HepG2 (cell line): ENCODE data around the gene RMDN2. TPM values are rescaled to one million over a fixed set of nuclear protein-coding genes. Genes with fewer than 3 reads are reported as not detected.
A peak's percentile ranks its signal among the peaks of the same experiment; 100 is the strongest.

Experiments
- ERF ChIP-seq: IDR thresholded peaks from 2 replicates; pipeline ENCODE4 v1.6.1; 2018; ENCODE audit warnings: missing biosample characterization, missing genetic modification reagents
- FOXA3 ChIP-seq: IDR thresholded peaks from 2 replicates; pipeline ENCODE4 v1.6.1; 2016; ENCODE audit warnings: missing genetic modification reagents, missing compliant biosample characterization
- GATAD2A ChIP-seq: IDR thresholded peaks from 2 replicates; pipeline ENCODE4 v1.6.1; 2016
- HMG20A ChIP-seq: IDR thresholded peaks from 2 replicates; pipeline ENCODE4 v1.6.1; 2016; ENCODE audit warnings: borderline replicate concordance
- HNF4A ChIP-seq: sonication (generic); formaldehyde crosslinking; IDR thresholded peaks from 2 replicates; pipeline ENCODE4 v1.4.0; 2020; ENCODE audit warnings: missing genetic modification reagents
- KDM2A ChIP-seq: sonication (generic); formaldehyde crosslinking; IDR thresholded peaks from 2 replicates; pipeline ENCODE4 v1.4.0; 2020; ENCODE audit warnings: low read depth, missing genetic modification reagents, borderline replicate concordance
- NR2C2 ChIP-seq: sonication (generic); formaldehyde crosslinking; IDR thresholded peaks from 2 replicates; pipeline ENCODE4 v1.4.0; 2020; ENCODE audit warnings: missing genetic modification reagents, mild to moderate bottlenecking, moderate library complexity, borderline replicate concordance
- PPARG ChIP-seq: conservative IDR thresholded peaks from 2 replicates; pipeline ENCODE4 v1.6.1; 2016; ENCODE audit warnings: missing biosample characterization, missing genetic modification reagents
- RAD51 ChIP-seq: fragments of 450-650 bp; IDR thresholded peaks from 2 replicates; pipeline ENCODE4 v1.6.1; 2016; ENCODE audit warnings: borderline replicate concordance
- RFX3 ChIP-seq: IDR thresholded peaks from 2 replicates; pipeline ENCODE4 v1.6.1; 2016; ENCODE audit warnings: missing biosample characterization, missing genetic modification reagents
- SOX6 ChIP-seq, 2 experiments: fragments of 450-650 bp in 1 of 2; sonication (generic) in 1 of 2; formaldehyde crosslinking in 1 of 2; IDR thresholded peaks; 2 replicates each; pipeline versions ENCODE4 v1.4.0 to v1.6.1; 2017 to 2020; ENCODE audit warnings: antibody characterized with exemption in 1 of 2, mild to moderate bottlenecking in 1 of 2, missing genetic modification reagents in 1 of 2
- TCF7 ChIP-seq: sonication (generic); IDR thresholded peaks from 2 replicates; pipeline ENCODE4 v1.6.1; 2016; ENCODE audit warnings: antibody characterized with exemption, low read depth
- TEAD3 ChIP-seq: optimal IDR thresholded peaks from 2 replicates; pipeline ENCODE3; 2016; ENCODE audit warnings: borderline replicate concordance
- ZFP91 ChIP-seq: sonication (generic); formaldehyde crosslinking; IDR thresholded peaks from 2 replicates; pipeline ENCODE4 v1.9.0; 2022; ENCODE audit warnings: missing genetic modification reagents, mild to moderate bottlenecking, borderline replicate concordance
- polyA plus RNA-seq, 8 experiments: library from polyadenylated mRNA; depleted of rRNA in 3 of 8; stranded (reverse) in 7 of 8; unstranded in 1 of 8; fragments of >200 nt; fragmentation: Illumina TruSeq in 4 of 8; extraction: Trizol in 4 of 8; gene quantifications; 2 replicates each; pipeline versions ENCODE4 v1.2.1 to v1.2.3, GENCODE V29; 2011 to 2016; ENCODE audit warnings: low read depth in 4 of 8, missing spikeins in 1 of 8, mixed read lengths in 1 of 8; ENCODE audit not compliant: insufficient read depth in 1 of 8
- total RNA-seq, 5 experiments: library from RNA; depleted of rRNA; stranded (reverse); fragments of >200 nt; fragmentation: Illumina TruSeq; extraction: Trizol; gene quantifications; 2 replicates each; pipeline ENCODE4 v1.2.3, GENCODE V29; 2016; ENCODE audit warnings: low read depth in 1 of 5
- TF ChIP-seq, protein P1 (sequence below): IDR thresholded peaks from 2 replicates; pipeline ENCODE4 v1.6.1; 2016; ENCODE audit warnings: low read depth, missing genetic modification reagents, missing compliant biosample characterization
- TF ChIP-seq, protein P2 (sequence below): sonication (generic); formaldehyde crosslinking; IDR thresholded peaks from 2 replicates; pipeline ENCODE4 v1.4.0; 2020; ENCODE audit warnings: missing genetic modification reagents, borderline replicate concordance
- TF ChIP-seq, protein P3 (sequence below): sonication (generic); formaldehyde crosslinking; IDR thresholded peaks from 2 replicates; pipeline ENCODE4 v1.8.0; 2022; ENCODE audit warnings: missing genetic modification reagents, low read depth, mild to moderate bottlenecking, borderline replicate concordance
- TF ChIP-seq, protein P4 (sequence below), 2 experiments: fragments of 450-650 bp in 1 of 2; sonication (generic) in 1 of 2; formaldehyde crosslinking; IDR thresholded peaks; 2 replicates each; pipeline versions ENCODE4 v1.5.0 to v1.8.0; 2020 to 2022; ENCODE audit warnings: mild to moderate bottlenecking in 1 of 2, missing genetic modification reagents in 1 of 2

The RMDN2 gene
- total and polyA plus RNA-seq, 2 of the 13 experiments (the other 11 are each of a cell fraction or from before 2014, with no cell fraction given), result 2.3 to 8.9 TPM

GRCh38 chr2:37928377-37928776 is 3.3 kb downstream of the RMDN2 start (continued):
- TF ChIP-seq ERF (CRISPR knock-in tag) (no peak), KDM2A (no peak), GATAD2A (CRISPR knock-in tag) (peak; percentile 84), HNF4A (CRISPR knock-in tag) (peak; percentile 31; the same call in 1 of the 2 replicates), ZFP91 (CRISPR knock-in tag) (no peak), NR2C2 (CRISPR knock-in tag) (peak; percentile 62; the same call in 1 of the 2 replicates), RAD51 (no peak), TCF7 (peak; percentile 57; the same call in 1 of the 2 replicates), RFX3 (no peak), FOXA3 (peak; percentile 88), HMG20A (CRISPR knock-in tag) (peak; percentile 74; the same call in 1 of the 2 replicates), SOX6 (IDR thresholded peaks at IDR 0.05) (no peak), SOX6 (CRISPR knock-in tag; IDR thresholded peaks at IDR 0.05) (peak; percentile 54; the same call in 1 of the 2 replicates), TEAD3 (CRISPR knock-in tag) (peak; percentile 30), PPARG (CRISPR knock-in tag) (no peak; the same call in 1 of the 2 replicates)
- TF ChIP-seq, protein P1, sequence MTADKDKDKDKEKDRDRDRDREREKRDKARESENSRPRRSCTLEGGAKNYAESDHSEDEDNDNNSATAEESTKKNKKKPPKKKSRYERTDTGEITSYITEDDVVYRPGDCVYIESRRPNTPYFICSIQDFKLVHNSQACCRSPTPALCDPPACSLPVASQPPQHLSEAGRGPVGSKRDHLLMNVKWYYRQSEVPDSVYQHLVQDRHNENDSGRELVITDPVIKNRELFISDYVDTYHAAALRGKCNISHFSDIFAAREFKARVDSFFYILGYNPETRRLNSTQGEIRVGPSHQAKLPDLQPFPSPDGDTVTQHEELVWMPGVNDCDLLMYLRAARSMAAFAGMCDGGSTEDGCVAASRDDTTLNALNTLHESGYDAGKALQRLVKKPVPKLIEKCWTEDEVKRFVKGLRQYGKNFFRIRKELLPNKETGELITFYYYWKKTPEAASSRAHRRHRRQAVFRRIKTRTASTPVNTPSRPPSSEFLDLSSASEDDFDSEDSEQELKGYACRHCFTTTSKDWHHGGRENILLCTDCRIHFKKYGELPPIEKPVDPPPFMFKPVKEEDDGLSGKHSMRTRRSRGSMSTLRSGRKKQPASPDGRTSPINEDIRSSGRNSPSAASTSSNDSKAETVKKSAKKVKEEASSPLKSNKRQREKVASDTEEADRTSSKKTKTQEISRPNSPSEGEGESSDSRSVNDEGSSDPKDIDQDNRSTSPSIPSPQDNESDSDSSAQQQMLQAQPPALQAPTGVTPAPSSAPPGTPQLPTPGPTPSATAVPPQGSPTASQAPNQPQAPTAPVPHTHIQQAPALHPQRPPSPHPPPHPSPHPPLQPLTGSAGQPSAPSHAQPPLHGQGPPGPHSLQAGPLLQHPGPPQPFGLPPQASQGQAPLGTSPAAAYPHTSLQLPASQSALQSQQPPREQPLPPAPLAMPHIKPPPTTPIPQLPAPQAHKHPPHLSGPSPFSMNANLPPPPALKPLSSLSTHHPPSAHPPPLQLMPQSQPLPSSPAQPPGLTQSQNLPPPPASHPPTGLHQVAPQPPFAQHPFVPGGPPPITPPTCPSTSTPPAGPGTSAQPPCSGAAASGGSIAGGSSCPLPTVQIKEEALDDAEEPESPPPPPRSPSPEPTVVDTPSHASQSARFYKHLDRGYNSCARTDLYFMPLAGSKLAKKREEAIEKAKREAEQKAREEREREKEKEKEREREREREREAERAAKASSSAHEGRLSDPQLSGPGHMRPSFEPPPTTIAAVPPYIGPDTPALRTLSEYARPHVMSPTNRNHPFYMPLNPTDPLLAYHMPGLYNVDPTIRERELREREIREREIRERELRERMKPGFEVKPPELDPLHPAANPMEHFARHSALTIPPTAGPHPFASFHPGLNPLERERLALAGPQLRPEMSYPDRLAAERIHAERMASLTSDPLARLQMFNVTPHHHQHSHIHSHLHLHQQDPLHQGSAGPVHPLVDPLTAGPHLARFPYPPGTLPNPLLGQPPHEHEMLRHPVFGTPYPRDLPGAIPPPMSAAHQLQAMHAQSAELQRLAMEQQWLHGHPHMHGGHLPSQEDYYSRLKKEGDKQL (CRISPR knock-in tag), result peak; percentile 24; the same call in 1 of the 2 replicates
- TF ChIP-seq, protein P2, sequence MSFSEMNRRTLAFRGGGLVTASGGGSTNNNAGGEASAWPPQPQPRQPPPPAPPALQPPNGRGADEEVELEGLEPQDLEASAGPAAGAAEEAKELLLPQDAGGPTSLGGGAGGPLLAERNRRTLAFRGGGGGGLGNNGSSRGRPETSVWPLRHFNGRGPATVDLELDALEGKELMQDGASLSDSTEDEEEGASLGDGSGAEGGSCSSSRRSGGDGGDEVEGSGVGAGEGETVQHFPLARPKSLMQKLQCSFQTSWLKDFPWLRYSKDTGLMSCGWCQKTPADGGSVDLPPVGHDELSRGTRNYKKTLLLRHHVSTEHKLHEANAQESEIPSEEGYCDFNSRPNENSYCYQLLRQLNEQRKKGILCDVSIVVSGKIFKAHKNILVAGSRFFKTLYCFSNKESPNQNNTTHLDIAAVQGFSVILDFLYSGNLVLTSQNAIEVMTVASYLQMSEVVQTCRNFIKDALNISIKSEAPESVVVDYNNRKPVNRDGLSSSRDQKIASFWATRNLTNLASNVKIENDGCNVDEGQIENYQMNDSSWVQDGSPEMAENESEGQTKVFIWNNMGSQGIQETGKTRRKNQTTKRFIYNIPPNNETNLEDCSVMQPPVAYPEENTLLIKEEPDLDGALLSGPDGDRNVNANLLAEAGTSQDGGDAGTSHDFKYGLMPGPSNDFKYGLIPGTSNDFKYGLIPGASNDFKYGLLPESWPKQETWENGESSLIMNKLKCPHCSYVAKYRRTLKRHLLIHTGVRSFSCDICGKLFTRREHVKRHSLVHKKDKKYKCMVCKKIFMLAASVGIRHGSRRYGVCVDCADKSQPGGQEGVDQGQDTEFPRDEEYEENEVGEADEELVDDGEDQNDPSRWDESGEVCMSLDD, result no peak
- TF ChIP-seq, protein P3, sequence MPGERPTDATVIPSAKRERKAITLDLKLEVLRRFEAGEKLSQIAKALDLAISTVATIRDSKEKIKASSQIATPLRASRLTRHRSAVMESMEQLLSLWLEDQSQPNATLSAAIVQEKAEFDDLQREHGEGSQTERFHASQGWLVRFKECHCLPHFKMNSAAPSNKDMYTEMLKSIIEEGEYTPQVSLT (CRISPR knock-in tag), result no peak
- TF ChIP-seq, protein P4, sequence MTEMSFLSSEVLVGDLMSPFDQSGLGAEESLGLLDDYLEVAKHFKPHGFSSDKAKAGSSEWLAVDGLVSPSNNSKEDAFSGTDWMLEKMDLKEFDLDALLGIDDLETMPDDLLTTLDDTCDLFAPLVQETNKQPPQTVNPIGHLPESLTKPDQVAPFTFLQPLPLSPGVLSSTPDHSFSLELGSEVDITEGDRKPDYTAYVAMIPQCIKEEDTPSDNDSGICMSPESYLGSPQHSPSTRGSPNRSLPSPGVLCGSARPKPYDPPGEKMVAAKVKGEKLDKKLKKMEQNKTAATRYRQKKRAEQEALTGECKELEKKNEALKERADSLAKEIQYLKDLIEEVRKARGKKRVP (CRISPR knock-in tag; IDR thresholded peaks at IDR 0.05), result peak in 1 of 2 experiments; percentile 69; a peak in 1 of 4 replicates
